GM13977 (cell line): Measurements from ENCODE around the gene CBX4.

Source experiments
- DNase-seq: peaks from one replicate; pipeline ENCODE4 v3.0.0; 2012; ENCODE audit warnings: low spot score
- in situ Hi-C: fragments of 300-500 bp; cut with MboI; formaldehyde crosslinking; loops from one replicate; pipeline ENCODE4 v1.12.0; 2022; ENCODE audit warnings: low sequenced_read_pairs, low pct_unique_long_range_greater_than_20kb, mixed read lengths, inconsistent platforms; ENCODE audit not compliant: unreplicated experiment
- TF ChIP-seq, protein P1 (sequence below): IDR thresholded peaks from 2 replicates; pipeline ENCODE4 v1.5.1; 2012; ENCODE audit warnings: mild to moderate bottlenecking, control low read depth; ENCODE audit not compliant: insufficient read depth; ENCODE audit errors: extremely low read depth, missing control alignments

Gene CBX4

DNA sequence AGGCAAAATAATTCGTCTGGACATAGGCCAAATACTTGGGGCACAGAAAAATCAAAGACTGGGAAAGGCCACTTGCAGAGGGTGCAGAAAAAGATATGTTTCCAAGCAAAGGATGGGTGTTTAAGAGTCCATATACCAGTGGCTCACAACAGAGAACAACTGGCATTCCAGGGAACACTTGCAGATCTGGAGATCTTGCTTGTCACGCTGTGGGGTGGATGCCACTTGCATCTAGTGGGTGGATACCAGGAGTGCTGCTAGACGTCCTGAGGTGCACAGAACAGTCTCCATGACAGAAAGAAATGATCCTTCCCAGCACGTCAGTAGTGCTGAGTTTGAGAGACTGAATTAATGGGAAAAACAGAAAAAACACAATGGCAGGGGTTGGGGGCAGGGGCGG is 50.8 kb downstream of the CBX4 start:
- DNase-seq, result no peak

DNA sequence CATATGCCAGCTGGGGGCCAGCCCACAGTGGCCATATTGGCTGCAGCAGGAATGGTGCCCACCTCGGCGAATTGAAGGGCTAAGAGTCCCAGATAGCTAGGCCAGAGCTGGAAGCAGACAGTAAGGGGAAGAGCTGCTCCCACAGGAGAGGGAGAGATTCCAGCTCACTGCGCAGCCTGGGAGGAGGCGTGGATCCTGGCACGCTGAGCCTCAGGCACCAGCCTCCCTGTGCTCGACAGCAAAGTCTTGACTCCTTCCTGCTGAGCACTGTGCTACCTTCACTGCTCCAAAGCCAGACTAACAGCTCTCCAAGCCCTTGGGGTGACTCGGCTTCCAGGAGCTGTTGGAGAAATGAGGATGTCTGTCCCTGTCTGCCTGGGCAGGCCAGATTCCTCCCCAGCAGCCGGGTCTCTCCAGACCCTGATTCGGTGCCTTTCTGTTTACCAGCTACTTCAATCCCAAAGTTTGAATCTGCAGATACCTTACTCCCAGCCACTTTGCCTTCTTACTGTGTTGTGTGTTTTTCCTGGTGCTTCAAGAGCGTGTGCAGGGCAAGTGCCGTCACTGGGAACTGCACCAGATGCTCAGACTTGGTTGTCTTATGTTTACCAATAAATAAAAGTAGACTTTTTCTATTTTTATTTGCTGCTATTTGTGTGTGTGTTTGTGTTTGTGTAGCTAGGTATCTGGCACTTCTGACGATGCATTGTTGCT is 52.2 kb downstream of the CBX4 start:
- TF ChIP-seq, protein P1, sequence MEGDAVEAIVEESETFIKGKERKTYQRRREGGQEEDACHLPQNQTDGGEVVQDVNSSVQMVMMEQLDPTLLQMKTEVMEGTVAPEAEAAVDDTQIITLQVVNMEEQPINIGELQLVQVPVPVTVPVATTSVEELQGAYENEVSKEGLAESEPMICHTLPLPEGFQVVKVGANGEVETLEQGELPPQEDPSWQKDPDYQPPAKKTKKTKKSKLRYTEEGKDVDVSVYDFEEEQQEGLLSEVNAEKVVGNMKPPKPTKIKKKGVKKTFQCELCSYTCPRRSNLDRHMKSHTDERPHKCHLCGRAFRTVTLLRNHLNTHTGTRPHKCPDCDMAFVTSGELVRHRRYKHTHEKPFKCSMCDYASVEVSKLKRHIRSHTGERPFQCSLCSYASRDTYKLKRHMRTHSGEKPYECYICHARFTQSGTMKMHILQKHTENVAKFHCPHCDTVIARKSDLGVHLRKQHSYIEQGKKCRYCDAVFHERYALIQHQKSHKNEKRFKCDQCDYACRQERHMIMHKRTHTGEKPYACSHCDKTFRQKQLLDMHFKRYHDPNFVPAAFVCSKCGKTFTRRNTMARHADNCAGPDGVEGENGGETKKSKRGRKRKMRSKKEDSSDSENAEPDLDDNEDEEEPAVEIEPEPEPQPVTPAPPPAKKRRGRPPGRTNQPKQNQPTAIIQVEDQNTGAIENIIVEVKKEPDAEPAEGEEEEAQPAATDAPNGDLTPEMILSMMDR, result no peak
- DNase-seq, result no peak
- in situ Hi-C loops, result loop anchor here (25.0 kb wide), 1 partner anchor 175 kb away; no protein-coding TSS in a partner anchor

More for the DNA sequence above, 50.8 kb downstream of the CBX4 start:
- in situ Hi-C loops, result loop anchor here (25.0 kb wide), 1 partner anchor 174 kb away; no protein-coding TSS in a partner anchor
- TF ChIP-seq, protein P1, result no peak

DNA sequence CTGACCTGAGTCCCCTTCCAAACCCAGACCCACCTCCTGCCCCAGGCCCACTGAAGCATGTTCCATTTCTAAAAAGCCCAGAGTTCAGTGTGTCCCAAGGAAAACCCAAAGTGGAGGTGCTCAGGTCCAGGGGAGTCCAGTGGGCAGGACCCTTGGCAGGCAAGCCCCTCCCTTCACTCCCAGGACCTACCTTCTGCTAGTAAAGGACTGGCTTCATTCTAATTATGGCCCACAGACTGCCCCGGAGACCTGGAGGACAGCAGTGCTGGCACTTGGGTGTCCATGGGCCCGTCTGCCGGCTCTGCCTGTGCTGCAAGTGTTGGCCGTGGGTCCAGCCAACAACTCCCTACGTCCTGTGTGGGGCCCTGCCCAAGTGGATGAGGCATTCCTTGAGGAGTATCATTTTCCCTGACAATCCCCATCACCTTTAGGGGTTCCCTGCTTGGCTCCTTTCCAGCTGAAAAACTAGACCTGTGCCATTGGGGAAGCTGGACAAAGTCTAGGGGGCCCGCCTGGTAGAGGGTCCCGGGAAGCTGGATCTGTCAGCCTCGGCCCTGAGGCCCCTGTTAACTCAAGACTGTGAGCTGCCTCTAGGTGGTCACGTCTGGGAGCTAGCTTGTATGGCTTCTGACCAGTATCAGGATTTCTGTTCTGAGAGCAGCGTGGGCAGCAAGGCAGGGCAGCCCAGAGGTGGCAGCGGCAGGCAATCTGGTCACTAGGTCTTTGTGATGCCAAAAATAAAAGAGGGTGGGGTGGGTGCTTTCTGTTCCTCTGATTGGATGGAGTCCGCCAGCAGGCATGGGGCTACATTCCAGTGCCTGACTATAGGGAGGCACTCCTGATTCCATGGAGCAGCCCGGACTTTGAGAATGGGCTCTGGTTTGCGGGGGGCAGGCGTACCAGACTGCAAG is 53.1 kb downstream of the CBX4 start:
- TF ChIP-seq, protein P1, result no peak
- in situ Hi-C loops, result loop anchor here (25.0 kb wide), 1 partner anchor 176 kb away; no protein-coding TSS in a partner anchor
- DNase-seq, result no peak

DNA sequence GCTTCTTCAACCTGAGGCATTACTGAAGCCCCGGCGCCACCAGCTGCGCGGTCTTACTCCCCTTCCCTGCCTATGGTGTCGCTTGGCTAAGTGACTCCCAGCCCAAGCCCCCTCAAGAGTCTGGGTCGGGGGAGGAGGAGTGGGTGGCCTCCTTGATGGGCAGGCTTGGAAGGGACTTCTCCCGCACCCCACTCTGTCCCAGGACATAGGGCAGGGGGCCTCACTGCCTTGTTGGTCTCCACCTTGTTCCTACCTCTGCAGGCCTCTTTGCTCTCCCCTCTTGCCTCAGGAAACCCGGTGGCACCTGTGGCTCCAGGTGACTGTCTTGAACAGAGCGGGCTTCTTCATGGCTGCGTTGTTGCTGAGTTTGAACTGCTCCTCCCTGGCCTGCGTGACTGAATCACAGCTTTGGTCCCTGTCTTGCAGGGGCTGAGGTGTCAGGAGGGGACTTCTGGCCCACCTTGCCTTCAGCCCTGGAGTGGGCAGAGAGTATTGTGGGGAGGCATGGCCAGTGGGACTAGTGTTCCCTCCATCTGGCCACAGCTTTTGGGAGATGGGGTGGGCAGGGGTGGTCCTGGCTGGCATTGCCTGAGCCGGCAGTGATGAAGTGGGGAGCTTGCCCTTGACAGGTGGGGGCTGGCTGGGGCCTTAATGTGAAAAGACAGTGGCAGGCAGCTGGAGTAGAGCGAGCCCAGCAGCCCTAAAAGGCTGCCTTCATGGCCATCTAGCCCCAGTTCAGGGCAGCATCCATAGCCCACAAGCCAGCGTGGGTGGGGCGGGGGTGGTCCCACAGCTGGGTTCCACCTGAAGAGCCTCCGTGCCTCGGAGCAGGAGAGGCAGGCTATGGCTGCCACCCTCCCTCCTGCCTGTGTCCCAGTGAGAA is 54.0 kb downstream of the CBX4 start:
- TF ChIP-seq, protein P1, result no peak
- in situ Hi-C loops, result loop anchor here (25.0 kb wide), 1 partner anchor 177 kb away; no protein-coding TSS in a partner anchor
- no peak for DNase-seq

DNA sequence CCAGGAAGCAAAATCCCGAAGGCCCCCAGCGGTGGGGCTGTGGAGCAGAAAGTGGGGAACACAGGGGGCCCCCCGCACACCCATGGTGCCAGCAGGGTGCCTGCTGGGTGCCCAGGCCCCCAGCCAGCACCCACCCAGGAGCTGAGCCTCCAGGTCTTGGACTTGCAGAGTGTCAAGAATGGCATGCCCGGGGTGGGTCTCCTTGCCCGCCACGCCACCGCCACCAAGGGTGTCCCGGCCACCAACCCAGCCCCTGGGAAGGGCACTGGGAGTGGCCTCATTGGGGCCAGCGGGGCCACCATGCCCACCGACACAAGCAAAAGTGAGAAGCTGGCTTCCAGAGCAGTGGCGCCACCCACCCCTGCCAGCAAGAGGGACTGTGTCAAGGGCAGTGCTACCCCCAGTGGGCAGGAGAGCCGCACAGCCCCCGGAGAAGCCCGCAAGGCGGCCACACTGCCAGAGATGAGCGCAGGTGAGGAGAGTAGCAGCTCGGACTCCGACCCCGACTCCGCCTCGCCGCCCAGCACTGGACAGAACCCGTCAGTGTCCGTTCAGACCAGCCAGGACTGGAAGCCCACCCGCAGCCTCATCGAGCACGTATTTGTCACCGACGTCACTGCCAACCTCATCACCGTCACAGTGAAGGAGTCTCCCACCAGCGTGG is 54.8 kb downstream of the CBX4 start:
- in situ Hi-C loops, result loop anchor here (25.0 kb wide), 1 partner anchor 178 kb away; no protein-coding TSS in a partner anchor
- no peak for DNase-seq
- TF ChIP-seq, protein P1, result no peak
